ENCODE results near the gene EHD3. TPM values are rescaled to one million over a fixed set of nuclear protein-coding genes. Genes with fewer than 3 reads are reported as not detected.
A peak's percentile ranks its signal among the peaks of the same experiment; 100 is the strongest.

The EHD3 gene
- total and polyA plus RNA-seq, 10 of the 15 experiments (the other 5 are each of a cell fraction or from before 2014, with no cell fraction given): 1.1 to 10.9 (median 8.2) TPM

DNA sequence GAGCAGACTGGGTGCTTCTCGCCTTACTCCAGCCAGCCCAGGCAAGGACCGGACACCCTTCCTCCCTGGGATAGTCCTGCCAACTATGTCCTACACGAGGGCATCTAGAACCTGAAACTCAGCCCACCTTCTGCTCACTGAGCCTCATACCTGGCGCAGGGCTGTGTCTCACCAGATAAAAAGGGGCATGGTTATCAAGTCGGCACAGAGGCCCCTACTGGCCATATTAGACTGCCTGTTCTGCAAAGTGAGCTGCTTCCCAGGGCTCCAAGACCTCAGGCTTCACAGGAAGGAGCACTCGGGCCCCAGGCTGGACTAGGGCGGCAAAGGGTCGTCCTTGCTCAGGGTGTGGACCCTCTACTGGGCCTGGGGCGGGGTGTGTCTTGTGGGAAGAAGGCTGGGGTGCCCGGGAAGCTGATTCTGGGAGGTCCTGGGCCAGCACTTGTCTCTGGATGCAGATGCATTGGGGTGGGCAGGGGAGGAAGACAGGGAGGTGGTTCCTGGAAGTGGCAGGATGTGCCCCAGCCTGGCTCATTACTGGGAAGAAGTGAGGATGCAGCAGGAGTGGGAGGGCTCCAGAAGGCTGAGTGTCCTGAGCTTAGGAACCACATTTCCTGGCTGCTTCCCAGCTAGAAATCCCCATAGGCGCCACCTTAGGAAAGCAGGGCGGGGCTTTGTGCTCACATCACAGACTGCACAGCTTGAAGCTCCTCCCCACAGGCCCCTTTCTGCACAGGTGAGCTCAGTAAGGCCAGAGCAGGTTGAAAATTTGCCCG is 19.6 kb downstream of the EHD3 start:
- FAIRE-seq (no peak), ATAC-seq (peak; percentile 34), DNase-seq (ENCODE audit: low read depth, low spot score) (no peak)
- POLR2A ChIA-PET: interaction anchor here (0.5 to 1.7 kb wide), 5 partner anchors 11 to 1023 kb away, joined by 3 to 7 read pairs (median 5); partner anchors contain the start of genes CAPN14 and LBH
- no peak overlapping the region for H3K4me3 ChIP-seq
- H3K36me3 ChIP-seq (ENCODE audit: control insufficient read depth in 2 of 2, insufficient read depth in 2 of 2, low read length in 1 of 2): no peaks in the 10 kb centered on the region; a peak in 2 of 4 replicates
- no peak overlapping the region for H3K9ac ChIP-seq (ENCODE audit: control insufficient read depth, insufficient read depth, low read length)
- 28% methylated on average over 13 of the region's 13 CpGs for WGBS (ENCODE audit: insufficient coverage, insufficient replicate concordance, low lambda C conversion rate, missing lambda C conversion rate)
- H3K4me1 ChIP-seq (ENCODE audit: control insufficient read depth, insufficient read depth, low read length): peaks cover 72% of the 10 kb centered on the region
- H3K4me2 ChIP-seq (ENCODE audit: control insufficient read depth, insufficient read depth): 0 out of 2 replicates have a peak overlapping the region, but pooled peaks have one; percentile 1
- RAD21 ChIA-PET (ENCODE audit: unreplicated experiment): interaction anchor here (1.2 to 5.7 kb wide), 9 partner anchors 12 to 539 kb away, joined by 3 to 35 read pairs (median 6); partner anchors contain the start of genes CAPN14 and EHD3
- BruUV-seq (replicated peaks): no TSS peak
- SMC1A ChIA-PET (ENCODE audit: uncharacterized antibody, unreplicated experiment): interaction anchor here (0.9 to 2.4 kb wide), 12 partner anchors 14 to 540 kb away, joined by 3 to 11 read pairs (median 4); partner anchors contain the start of gene CAPN14
- CTCF ChIA-PET: interaction anchor here (0.7 to 9.5 kb wide), 11 partner anchors 10 to 83 kb away, joined by 3 to 68 read pairs (median 5); partner anchors contain the start of genes CAPN14 and EHD3
- in situ Hi-C loops (cut with MboI) (no loop called here), intact Hi-C loops (cut with micrococcal nuclease; ENCODE audit: unreplicated experiment) (loop anchor here (2.0 kb wide), 1 partner anchor 17 kb away; no protein-coding TSS in a partner anchor)
- no peaks in the 10 kb centered on the region; the same call in 2 of the 3 replicates for H3K9me3 ChIP-seq (replicated peaks; ENCODE audit: control insufficient read depth, insufficient read depth, low read length)
- H3K27me3 ChIP-seq (replicated peaks in 1 of 2; ENCODE audit: control insufficient read depth in 2 of 2, insufficient read depth in 2 of 2, low read length in 1 of 2): no peaks in the 10 kb centered on the region
- H2AFZ ChIP-seq (ENCODE audit: control insufficient read depth, low read depth, low read length): peak overlapping the region; percentile 30; the same call in 1 of the 2 replicates
- H3K27ac ChIP-seq (ENCODE audit: control insufficient read depth, insufficient read depth): no peak overlapping the region
- H3K79me2 ChIP-seq (ENCODE audit: control insufficient read depth, insufficient read depth, low read length): no peaks in the 10 kb centered on the region
- H4K20me1 ChIP-seq (ENCODE audit: control insufficient read depth, insufficient read depth): no peaks in the 10 kb centered on the region; the same call in 1 of the 2 replicates
- TF ChIP-seq, protein P1, sequence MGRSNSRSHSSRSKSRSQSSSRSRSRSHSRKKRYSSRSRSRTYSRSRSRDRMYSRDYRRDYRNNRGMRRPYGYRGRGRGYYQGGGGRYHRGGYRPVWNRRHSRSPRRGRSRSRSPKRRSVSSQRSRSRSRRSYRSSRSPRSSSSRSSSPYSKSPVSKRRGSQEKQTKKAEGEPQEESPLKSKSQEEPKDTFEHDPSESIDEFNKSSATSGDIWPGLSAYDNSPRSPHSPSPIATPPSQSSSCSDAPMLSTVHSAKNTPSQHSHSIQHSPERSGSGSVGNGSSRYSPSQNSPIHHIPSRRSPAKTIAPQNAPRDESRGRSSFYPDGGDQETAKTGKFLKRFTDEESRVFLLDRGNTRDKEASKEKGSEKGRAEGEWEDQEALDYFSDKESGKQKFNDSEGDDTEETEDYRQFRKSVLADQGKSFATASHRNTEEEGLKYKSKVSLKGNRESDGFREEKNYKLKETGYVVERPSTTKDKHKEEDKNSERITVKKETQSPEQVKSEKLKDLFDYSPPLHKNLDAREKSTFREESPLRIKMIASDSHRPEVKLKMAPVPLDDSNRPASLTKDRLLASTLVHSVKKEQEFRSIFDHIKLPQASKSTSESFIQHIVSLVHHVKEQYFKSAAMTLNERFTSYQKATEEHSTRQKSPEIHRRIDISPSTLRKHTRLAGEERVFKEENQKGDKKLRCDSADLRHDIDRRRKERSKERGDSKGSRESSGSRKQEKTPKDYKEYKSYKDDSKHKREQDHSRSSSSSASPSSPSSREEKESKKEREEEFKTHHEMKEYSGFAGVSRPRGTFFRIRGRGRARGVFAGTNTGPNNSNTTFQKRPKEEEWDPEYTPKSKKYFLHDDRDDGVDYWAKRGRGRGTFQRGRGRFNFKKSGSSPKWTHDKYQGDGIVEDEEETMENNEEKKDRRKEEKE (IDR thresholded peaks at IDR 0.05): no peak
- TF ChIP-seq TAF1 (IDR thresholded peaks at IDR 0.05; ENCODE audit: borderline replicate concordance, low read depth, low read length) (no peak), FOXM1 (IDR thresholded peaks at IDR 0.05; ENCODE audit: low read depth, low read length) (no peak), SMC3 (IDR thresholded peaks at IDR 0.05; ENCODE audit: borderline replicate concordance, low read length) (0 out of 2 replicates have a peak, but pooled peaks have one; percentile 4), NFIC (IDR thresholded peaks at IDR 0.05; ENCODE audit: low read depth, low read length) (no peak), CHD4 (IDR thresholded peaks at IDR 0.05) (no peak), CBX3 (IDR thresholded peaks at IDR 0.05; ENCODE audit: borderline replicate concordance, low read depth) (no peak), JUND (IDR thresholded peaks at IDR 0.05; ENCODE audit: low read depth, low read length) (no peak)
- TF ChIP-seq, protein P2, sequence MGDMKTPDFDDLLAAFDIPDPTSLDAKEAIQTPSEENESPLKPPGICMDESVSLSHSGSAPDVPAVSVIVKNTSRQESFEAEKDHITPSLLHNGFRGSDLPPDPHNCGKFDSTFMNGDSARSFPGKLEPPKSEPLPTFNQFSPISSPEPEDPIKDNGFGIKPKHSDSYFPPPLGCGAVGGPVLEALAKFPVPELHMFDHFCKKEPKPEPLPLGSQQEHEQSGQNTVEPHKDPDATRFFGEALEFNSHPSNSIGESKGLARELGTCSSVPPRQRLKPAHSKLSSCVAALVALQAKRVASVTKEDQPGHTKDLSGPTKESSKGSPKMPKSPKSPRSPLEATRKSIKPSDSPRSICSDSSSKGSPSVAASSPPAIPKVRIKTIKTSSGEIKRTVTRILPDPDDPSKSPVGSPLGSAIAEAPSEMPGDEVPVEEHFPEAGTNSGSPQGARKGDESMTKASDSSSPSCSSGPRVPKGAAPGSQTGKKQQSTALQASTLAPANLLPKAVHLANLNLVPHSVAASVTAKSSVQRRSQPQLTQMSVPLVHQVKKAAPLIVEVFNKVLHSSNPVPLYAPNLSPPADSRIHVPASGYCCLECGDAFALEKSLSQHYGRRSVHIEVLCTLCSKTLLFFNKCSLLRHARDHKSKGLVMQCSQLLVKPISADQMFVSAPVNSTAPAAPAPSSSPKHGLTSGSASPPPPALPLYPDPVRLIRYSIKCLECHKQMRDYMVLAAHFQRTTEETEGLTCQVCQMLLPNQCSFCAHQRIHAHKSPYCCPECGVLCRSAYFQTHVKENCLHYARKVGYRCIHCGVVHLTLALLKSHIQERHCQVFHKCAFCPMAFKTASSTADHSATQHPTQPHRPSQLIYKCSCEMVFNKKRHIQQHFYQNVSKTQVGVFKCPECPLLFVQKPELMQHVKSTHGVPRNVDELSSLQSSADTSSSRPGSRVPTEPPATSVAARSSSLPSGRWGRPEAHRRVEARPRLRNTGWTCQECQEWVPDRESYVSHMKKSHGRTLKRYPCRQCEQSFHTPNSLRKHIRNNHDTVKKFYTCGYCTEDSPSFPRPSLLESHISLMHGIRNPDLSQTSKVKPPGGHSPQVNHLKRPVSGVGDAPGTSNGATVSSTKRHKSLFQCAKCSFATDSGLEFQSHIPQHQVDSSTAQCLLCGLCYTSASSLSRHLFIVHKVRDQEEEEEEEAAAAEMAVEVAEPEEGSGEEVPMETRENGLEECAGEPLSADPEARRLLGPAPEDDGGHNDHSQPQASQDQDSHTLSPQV (IDR thresholded peaks at IDR 0.05): no peak
- TF ChIP-seq, protein P3, sequence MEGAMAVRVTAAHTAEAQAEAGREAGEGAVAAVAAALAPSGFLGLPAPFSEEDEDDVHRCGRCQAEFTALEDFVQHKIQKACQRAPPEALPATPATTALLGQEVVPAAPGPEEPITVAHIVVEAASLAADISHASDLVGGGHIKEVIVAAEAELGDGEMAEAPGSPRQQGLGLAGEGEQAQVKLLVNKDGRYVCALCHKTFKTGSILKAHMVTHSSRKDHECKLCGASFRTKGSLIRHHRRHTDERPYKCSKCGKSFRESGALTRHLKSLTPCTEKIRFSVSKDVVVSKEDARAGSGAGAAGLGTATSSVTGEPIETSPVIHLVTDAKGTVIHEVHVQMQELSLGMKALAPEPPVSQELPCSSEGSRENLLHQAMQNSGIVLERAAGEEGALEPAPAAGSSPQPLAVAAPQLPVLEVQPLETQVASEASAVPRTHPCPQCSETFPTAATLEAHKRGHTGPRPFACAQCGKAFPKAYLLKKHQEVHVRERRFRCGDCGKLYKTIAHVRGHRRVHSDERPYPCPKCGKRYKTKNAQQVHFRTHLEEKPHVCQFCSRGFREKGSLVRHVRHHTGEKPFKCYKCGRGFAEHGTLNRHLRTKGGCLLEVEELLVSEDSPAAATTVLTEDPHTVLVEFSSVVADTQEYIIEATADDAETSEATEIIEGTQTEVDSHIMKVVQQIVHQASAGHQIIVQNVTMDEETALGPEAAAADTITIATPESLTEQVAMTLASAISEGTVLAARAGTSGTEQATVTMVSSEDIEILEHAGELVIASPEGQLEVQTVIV (IDR thresholded peaks at IDR 0.05; ENCODE audit: borderline replicate concordance, partially characterized antibody): no peak
